ENCODE data around the gene DLK2.

Gene DLK2

DNA sequence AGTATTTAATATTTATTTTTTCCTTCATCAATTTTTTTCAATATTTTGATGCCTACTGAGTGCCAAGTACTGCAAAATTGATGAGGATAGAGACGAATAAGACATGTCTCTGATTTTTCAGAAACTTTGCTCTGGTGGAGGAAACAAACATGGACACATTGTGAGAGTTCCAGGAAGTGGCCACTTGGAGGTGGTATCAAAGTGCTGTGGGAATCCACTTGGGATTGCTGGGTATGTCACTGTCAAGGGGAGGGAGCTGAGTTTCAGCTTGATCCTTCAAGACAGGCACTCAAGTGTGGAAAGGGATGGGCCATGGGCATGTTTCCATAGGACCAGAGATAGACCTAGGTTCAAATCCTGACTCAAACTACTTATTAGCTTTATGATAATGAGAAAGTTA is 52.5 kb downstream of the DLK2 start:
- in situ Hi-C loops (cut with MboI; ENCODE audit: low pct_unique_long_range_greater_than_20kb, low sequenced_read_pairs), result no loop called here
- no peak for DNase-seq

DNA sequence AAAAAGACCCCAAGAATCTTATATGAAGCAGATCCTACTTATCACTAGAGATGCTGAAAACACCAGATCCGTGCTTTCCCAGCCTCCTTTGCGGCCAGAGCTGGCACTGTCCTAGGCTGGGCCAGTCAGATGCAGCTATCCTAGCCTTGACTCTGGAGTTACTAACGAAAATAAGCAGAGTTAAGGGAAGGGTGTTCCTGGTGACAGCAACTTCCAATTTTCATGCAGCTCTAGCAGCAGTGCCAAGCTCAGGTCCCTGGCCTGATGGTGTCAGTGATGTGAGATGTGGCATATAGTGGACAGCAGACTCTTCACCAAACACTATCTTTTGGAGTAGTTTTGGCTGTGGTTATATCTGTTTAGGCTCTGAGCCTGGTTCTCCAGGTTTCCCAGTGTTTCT is 53.6 kb downstream of the DLK2 start:
- in situ Hi-C loops (cut with MboI; ENCODE audit: low pct_unique_long_range_greater_than_20kb, low sequenced_read_pairs), result no loop called here

More for the DNA sequence above, 53.6 kb downstream of the DLK2 start:
- DNase-seq, result no peak
